ENCODE results near the gene PRDM5.

Gene PRDM5

DNA sequence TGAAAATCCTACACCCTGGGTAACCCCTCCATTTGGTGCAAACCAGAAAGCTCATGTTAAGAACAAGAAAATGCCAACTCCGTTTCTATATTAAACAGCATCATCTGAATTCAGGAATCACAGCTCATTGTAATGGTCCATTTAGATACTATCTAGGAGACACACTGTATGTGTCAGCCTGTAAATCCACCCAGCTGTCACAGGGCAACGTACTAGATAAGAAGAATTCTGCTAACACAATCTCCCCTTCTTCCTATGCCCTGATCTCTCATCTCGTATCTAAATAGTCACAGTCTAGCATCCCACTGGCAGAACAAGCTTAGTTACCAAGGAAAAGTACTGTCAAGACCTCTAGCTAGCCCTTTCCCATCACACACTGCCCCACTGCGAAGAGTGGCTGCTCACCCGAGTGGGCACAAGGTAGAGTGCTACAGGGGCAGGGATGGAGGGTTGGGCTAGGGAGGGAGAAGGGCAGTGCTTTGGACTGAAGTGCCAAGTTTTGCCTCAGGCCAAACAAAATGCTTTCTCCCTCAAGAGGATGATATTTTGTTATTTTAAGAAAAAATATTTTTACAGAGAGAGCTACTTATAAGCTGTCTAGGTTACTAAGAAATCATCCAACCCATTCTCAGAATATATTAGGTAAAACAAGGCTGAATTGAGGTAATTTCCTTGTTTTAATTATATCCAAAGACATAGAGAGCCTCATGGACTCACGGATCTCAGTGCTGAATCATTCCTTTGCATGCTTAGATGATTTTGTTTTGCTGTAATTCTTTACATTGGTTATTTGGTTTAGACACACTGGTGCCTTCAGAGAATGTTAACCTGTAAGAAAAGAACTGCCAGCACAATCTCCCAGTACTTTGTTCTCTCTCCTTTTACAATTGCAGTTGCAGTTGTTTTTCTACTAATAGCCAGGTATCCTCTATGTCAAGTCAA, 196.6 kb downstream of the PRDM5 start:
- no peak overlapping the region for H3K4me3 ChIP-seq (ENCODE audit: low read length)
- DNase-seq (ENCODE audit: low read depth, low spot score) = no peak

GRCh38 chr4:120724656-120725055, 197.9 kb downstream of the PRDM5 start:
- H3K4me3 ChIP-seq (ENCODE audit: low read length) = no peak overlapping the region
- DNase-seq (ENCODE audit: low read depth, low spot score) = no peak

GRCh38 chr4:120723986-120724385, 198.5 kb downstream of the PRDM5 start:
- no peak overlapping the region for H3K4me3 ChIP-seq (ENCODE audit: low read length)
- DNase-seq (ENCODE audit: low read depth, low spot score) = no peak

GRCh38 chr4:120723105-120723504, 199.4 kb downstream of the PRDM5 start:
- DNase-seq (ENCODE audit: low read depth, low spot score) = no peak
- H3K4me3 ChIP-seq (ENCODE audit: low read length) = no peak overlapping the region

GRCh38 chr4:120722655-120723054, 199.9 kb downstream of the PRDM5 start:
- H3K4me3 ChIP-seq (ENCODE audit: low read length) = no peak overlapping the region
- DNase-seq (ENCODE audit: low read depth, low spot score) = no peak

DNA sequence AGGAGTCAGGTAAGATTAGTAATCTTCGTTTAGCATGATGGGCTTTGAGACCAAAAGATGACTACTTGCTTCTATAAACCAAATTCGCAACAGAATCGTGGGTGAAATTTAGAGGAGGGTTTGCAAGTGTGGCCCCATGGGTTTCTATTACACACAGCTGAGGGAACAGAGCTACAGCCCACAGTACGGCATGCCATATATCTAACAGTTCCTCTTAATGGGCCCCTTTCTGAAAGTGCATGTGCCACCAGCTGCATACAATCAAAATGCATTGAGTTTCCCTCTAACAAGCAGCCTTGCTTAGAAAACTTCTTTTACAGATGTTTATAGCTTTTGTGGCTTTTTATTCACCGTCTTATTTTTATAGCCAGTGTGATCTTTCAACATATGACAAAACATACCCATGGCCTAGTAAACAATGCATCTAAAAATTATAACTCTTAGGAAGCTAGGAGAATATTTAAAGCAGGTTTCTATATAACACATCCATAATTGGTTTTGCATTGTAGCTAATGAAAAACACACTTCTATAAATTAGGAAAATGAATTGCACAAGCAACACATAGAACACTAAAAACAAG, 202.1 kb downstream of the PRDM5 start:
- no peak overlapping the region for H3K4me3 ChIP-seq (ENCODE audit: low read length)
- DNase-seq (ENCODE audit: low read depth, low spot score) = no peak

GRCh38 chr4:120718979-120719566, 203.5 kb downstream of the PRDM5 start:
- peak; percentile 23 for DNase-seq (ENCODE audit: low read depth, low spot score)
- H3K4me3 ChIP-seq (ENCODE audit: low read length) = no peak overlapping the region

- DNase-seq (ENCODE audit: low read depth, low spot score) = no peak
Measured at GRCh38 chr4:120716346-120716745, 206.2 kb downstream of the PRDM5 start.

DNA sequence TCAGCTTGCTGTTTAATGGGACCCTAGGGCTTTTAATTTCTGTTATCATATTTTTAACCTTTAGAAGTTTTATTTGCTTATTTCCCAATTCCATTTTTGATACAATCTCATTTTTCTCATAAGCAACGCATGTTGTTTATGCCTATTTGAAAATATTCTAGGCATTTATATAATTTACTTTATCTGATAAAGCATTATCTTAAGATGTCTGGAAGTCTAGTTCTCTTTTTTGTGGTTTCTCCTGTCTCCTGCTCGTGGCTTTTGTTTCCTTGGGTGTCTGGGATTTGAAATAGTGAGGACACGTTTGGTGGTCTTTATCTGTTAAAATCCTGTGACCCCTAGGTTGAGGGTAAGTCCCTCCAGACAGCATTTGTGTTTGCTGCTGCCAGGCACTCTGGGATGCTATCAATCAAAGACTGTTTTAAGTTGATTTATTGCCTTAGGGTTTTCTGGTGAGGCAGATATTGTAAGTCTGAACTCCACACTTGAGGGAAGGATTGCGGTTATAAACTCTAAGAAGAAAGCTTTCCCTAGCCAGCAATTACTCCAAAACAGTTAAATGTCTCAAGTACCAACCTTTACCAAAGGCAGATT, 208.0 kb downstream of the PRDM5 start:
- no peak overlapping the region for H3K4me3 ChIP-seq (ENCODE audit: low read length)

More at GRCh38 chr4:120716346-120716745, 206.2 kb downstream of the PRDM5 start:
- H3K4me3 ChIP-seq (ENCODE audit: low read length) = no peak overlapping the region

GRCh38 chr4:120709991-120710390, 212.5 kb downstream of the PRDM5 start:
- DNase-seq (ENCODE audit: low read depth, low spot score) = no peak
- H3K4me3 ChIP-seq (ENCODE audit: low read length) = no peak overlapping the region

More for the DNA sequence above, 208.0 kb downstream of the PRDM5 start:
- DNase-seq (ENCODE audit: low read depth, low spot score) = no peak

- H3K4me3 ChIP-seq (ENCODE audit: low read length) = no peak overlapping the region
- DNase-seq (ENCODE audit: low read depth, low spot score) = no peak
Measured at GRCh38 chr4:120704538-120704937, 218.0 kb downstream of the PRDM5 start.

GRCh38 chr4:120703908-120704307, 218.6 kb downstream of the PRDM5 start:
- H3K4me3 ChIP-seq (ENCODE audit: low read length) = no peak overlapping the region
- DNase-seq (ENCODE audit: low read depth, low spot score) = no peak

DNA sequence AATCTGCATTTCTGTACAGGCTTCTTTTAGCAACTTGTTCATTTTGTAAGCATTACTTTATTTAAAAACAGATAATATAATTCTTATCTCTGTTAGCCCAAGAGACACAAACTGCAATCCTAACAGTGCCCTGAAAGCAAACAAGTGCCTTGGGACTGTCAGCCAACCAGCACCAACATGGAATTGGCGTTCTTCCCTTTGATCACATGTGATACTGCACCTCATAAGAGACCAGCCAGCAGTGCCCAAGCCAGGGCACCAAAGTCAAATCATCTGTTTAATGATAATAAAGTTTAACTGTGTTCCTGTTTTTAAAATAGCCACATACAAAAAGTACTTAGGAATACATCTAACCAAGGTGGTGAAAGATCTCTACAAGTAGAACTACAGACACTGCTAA, 223.2 kb downstream of the PRDM5 start:
- H3K4me3 ChIP-seq (ENCODE audit: low read length) = no peak overlapping the region
- DNase-seq (ENCODE audit: low read depth, low spot score) = no peak

GRCh38 chr4:120694973-120695372, 227.6 kb downstream of the PRDM5 start:
- no peak for DNase-seq (ENCODE audit: low read depth, low spot score)

GRCh38 chr4:120693816-120694215, 228.7 kb downstream of the PRDM5 start:
- H3K4me3 ChIP-seq (ENCODE audit: low read length) = no peak overlapping the region
- DNase-seq (ENCODE audit: low read depth, low spot score) = no peak

More at GRCh38 chr4:120694973-120695372, 227.6 kb downstream of the PRDM5 start:
- H3K4me3 ChIP-seq (ENCODE audit: low read length) = no peak overlapping the region

DNA sequence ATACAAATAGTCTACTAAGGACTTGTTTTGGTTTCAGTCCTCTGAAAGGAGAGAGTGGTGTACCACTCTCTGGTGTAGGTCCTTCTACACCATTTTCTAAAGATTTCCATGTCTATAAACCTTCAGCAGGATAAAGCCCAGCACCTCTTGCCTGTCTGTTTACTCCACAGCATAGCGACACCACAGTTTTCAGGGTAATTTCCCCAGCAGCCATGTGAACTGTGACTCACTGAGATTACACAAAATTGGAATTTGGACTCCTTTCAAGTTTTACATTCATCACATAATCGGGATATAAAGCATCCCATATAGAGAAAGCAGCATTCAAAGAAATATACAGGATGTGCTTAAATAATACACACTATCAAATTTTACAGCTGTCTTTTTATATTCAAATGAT, 229.6 kb downstream of the PRDM5 start:
- no peak for DNase-seq (ENCODE audit: low read depth, low spot score)
- H3K4me3 ChIP-seq (ENCODE audit: low read length) = no peak overlapping the region

- no peak overlapping the region for H3K4me3 ChIP-seq (ENCODE audit: low read length)
- no peak for DNase-seq (ENCODE audit: low read depth, low spot score)
Measured at GRCh38 chr4:120691536-120691935, 231.0 kb downstream of the PRDM5 start.

DNA sequence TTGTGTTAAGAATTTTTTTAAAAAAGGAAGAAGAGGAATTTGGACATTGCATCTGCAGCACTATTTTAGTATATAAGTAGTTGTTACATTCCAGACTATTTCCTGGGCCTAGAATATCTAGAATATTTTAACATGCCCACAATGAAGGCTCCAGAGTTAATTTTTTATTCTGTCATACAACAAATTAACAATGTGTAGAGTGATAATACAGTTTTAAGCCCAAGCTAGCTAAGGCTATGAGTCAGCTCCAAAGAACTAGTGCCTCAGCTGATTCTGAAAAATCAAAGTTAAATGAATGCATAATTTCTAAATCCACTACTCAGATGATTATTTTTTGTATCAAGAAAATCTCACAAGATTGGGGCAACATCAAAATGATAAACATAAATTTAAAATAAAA, 231.4 kb downstream of the PRDM5 start:
- no peak overlapping the region for H3K4me3 ChIP-seq (ENCODE audit: low read length)
- DNase-seq (ENCODE audit: low read depth, low spot score) = no peak

DNA sequence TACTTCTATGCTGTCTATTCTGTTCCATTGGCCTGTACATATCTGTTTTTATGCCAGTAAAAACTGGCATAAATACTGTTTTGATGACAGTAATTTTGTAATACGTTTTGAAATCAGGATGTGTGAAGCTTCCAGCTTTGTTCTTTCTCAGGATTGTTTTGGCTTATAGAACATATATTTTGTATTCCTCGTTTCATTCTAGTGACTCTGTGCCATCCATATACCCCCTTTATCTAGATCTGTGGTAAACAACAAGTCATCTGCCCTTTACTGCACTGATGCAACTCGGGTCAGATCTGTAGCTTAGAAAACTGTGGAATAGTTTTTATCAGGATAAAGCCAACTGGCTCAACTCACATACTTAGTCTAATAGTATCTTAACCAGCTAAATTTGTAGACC, 233.7 kb downstream of the PRDM5 start:
- no peak overlapping the region for H3K4me3 ChIP-seq (ENCODE audit: low read length)
- DNase-seq (ENCODE audit: low read depth, low spot score) = no peak

DNA sequence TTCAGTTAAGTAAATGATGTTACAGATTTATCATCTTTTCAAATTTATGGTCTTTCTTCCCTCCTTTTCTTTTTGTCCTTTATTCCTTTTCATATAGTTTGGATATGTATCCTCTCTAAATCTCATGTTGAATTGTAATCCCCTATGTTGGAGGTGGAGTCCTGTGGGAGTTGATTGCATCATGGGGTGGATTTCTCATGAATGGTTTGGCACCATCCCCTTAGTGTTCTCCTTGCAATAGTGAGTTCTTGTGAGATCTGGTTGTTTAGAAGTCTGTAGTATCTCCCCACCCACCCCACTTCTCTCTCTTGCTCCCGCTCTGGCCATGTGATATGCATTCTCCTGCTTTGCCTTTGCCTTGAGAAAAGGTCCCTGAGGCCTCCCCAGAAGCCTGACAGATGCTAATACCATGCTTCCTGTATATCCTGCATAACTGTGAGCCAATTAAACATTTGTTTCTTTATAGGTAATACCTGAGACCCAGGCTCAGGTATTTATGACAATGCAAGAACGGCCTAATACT, 236.7 kb downstream of the PRDM5 start:
- DNase-seq (ENCODE audit: low read depth, low spot score) = no peak
- H3K4me3 ChIP-seq (ENCODE audit: low read length) = no peak overlapping the region

All from Jurkat, Clone E6-1 (cell line).